GM23338 (cell line): ENCODE data around the gene BICC1. TPM values are rescaled to one million over a fixed set of nuclear protein-coding genes. Genes with fewer than 3 reads are reported as not detected.

ENCODE experiments used
- ATAC-seq: fragments of 200-7000 bp; cut with Tn5 transposase; 3 replicates; pipeline ENCODE4 v1.9.1; 2020
- DNase-seq: peaks from one replicate; pipeline ENCODE4 v3.0.0-alpha.2; 2015; ENCODE audit warnings: low spot score
- H2AFZ ChIP-seq: fragments of 200-600 bp; sonication (generic); 2 replicates; pipeline ENCODE4 v1.8.0; 2016; ENCODE audit warnings: antibody characterized with exemption, mild to moderate bottlenecking, moderate library complexity
- H3F3A ChIP-seq: fragments of 200-600 bp; sonication (generic); replicated peaks from 2 replicates; pipeline ENCODE4 v1.8.0; 2017; ENCODE audit warnings: antibody characterized with exemption, mixed run types, low read depth
- H3K27ac ChIP-seq: fragments of 200-600 bp; sonication (generic); 2 replicates; pipeline ENCODE4 v1.6.1; 2016; ENCODE audit warnings: low read depth
- H3K27me3 ChIP-seq: fragments of 200-600 bp; sonication (generic); 2 replicates; pipeline ENCODE4 v1.8.0; 2016; ENCODE audit warnings: mild to moderate bottlenecking, mixed run types, moderate library complexity; ENCODE audit not compliant: insufficient read depth
- H3K36me3 ChIP-seq: fragments of 200-600 bp; sonication (generic); 2 replicates; pipeline ENCODE4 v1.8.0; 2016; ENCODE audit warnings: mild to moderate bottlenecking; ENCODE audit not compliant: insufficient read depth
- H3K4me1 ChIP-seq: fragments of 200-600 bp; sonication (generic); 2 replicates; pipeline ENCODE4 v1.8.0; 2016; ENCODE audit warnings: mild to moderate bottlenecking, moderate library complexity; ENCODE audit not compliant: insufficient read depth
- H3K4me2 ChIP-seq: fragments of 200-600 bp; sonication (generic); 2 replicates; pipeline ENCODE4 v1.7.1; 2017; ENCODE audit warnings: mixed run types
- H3K4me3 ChIP-seq: fragments of 200-600 bp; sonication (generic); 2 replicates; pipeline ENCODE4 v1.6.1; 2016; ENCODE audit warnings: mixed run types
- H3K79me2 ChIP-seq: fragments of 200-600 bp; sonication (generic); replicated peaks from 2 replicates; pipeline ENCODE4 v1.8.0; 2017; ENCODE audit warnings: mild to moderate bottlenecking; ENCODE audit not compliant: insufficient read depth
- H3K9me2 ChIP-seq: fragments of 200-600 bp; sonication (generic); 2 replicates; pipeline ENCODE4 v1.8.0; 2017; ENCODE audit not compliant: insufficient read depth
- H4K20me1 ChIP-seq: fragments of 200-600 bp; sonication (generic); replicated peaks from 2 replicates; pipeline ENCODE4 v1.8.0; 2017; ENCODE audit warnings: mild to moderate bottlenecking; ENCODE audit not compliant: insufficient read depth
- H3K27ac Mint-ChIP-seq: 2 replicates; pipeline ENCODE4 v1.8.0; 2020; ENCODE audit warnings: inconsistent platforms, mild to moderate bottlenecking, moderate library complexity, mixed read lengths
- H3K27me3 Mint-ChIP-seq: 3 replicates; pipeline ENCODE4 v1.8.0; 2022; ENCODE audit warnings: low read depth, mild to moderate bottlenecking, moderate library complexity, mixed read lengths, inconsistent platforms; ENCODE audit not compliant: insufficient read depth, poor library complexity
- H3K36me3 Mint-ChIP-seq: 3 replicates; pipeline ENCODE4 v1.8.0; 2021; ENCODE audit warnings: low read depth, mild to moderate bottlenecking, inconsistent platforms, moderate library complexity, mixed read lengths
- H3K4me1 Mint-ChIP-seq: 3 replicates; pipeline ENCODE4 v1.8.0; 2020; ENCODE audit warnings: mild to moderate bottlenecking, inconsistent platforms, mixed read lengths
- H3K4me3 Mint-ChIP-seq: 3 replicates; pipeline ENCODE4 v1.8.0; 2021; ENCODE audit warnings: moderate library complexity, mild to moderate bottlenecking, inconsistent platforms, mixed read lengths
- H3K9me3 Mint-ChIP-seq: 3 replicates; pipeline ENCODE4 v1.8.0; 2020; ENCODE audit warnings: moderate library complexity, mild to moderate bottlenecking, inconsistent platforms, mixed read lengths
- CREB1 ChIP-seq: fragments of 250-450 bp; sonication (Bioruptor Pico); IDR thresholded peaks from 2 replicates; pipeline ENCODE4 v1.5.0; 2020; ENCODE audit warnings: low read depth, mild to moderate bottlenecking, moderate library complexity
- CTCF ChIP-seq, 2 experiments: fragments of 200-600 bp in 1 of 2; sonication (generic) in 1 of 2; conservative IDR thresholded peaks; 2 replicates each; pipeline versions ENCODE4 v1.5.1 to v1.6.1; 2016 to 2017; ENCODE audit warnings: antibody characterized with exemption in 2 of 2, low read depth in 2 of 2, mild to moderate bottlenecking in 2 of 2, moderate library complexity in 1 of 2
- EZH2 ChIP-seq: fragments of 200-600 bp; sonication (generic); IDR thresholded peaks from one replicate; pipeline ENCODE4 v1.8.0; 2017; ENCODE audit warnings: antibody characterized with exemption, mild to moderate bottlenecking, low read depth; ENCODE audit not compliant: unreplicated experiment
- JUNB ChIP-seq: IDR thresholded peaks from one replicate; pipeline ENCODE4 v1.6.1; 2016; ENCODE audit warnings: antibody characterized with exemption; ENCODE audit not compliant: unreplicated experiment
- NANOG ChIP-seq: IDR thresholded peaks from 2 replicates; pipeline ENCODE4 v1.6.1; 2016; ENCODE audit warnings: antibody characterized with exemption, borderline replicate concordance
- REST ChIP-seq: IDR thresholded peaks from one replicate; pipeline ENCODE4 v1.6.1; 2018; ENCODE audit warnings: antibody characterized with exemption; ENCODE audit not compliant: unreplicated experiment
- STAT1 ChIP-seq: IDR thresholded peaks from one replicate; pipeline ENCODE4 v1.6.1; 2016; ENCODE audit warnings: antibody characterized with exemption; ENCODE audit not compliant: unreplicated experiment
- ZNF114 ChIP-seq: fragments of 250-450 bp; sonication (Bioruptor Pico); IDR thresholded peaks from 2 replicates; pipeline ENCODE4 v1.5.0; 2020; ENCODE audit warnings: mild to moderate bottlenecking, moderate library complexity
- ZNF331 ChIP-seq: fragments of 250-450 bp; sonication (Bioruptor Pico); IDR thresholded peaks from 2 replicates; pipeline ENCODE4 v1.5.0; 2020; ENCODE audit warnings: low read depth, mild to moderate bottlenecking, moderate library complexity
- ZNF462 ChIP-seq: fragments of 250-450 bp; sonication (Bioruptor Pico); IDR thresholded peaks from 2 replicates; pipeline ENCODE4 v1.5.0; 2020; ENCODE audit warnings: mild to moderate bottlenecking, moderate library complexity
- polyA plus RNA-seq: library from polyadenylated mRNA; unstranded; fragments of >200 nt; fragmentation: Nextera tagmentation; extraction: Ambion mirVana; gene quantifications from 2 replicates; pipeline ENCODE4 v1.2.1, GENCODE V29; 2016
- total RNA-seq: library from RNA; depleted of rRNA; stranded (reverse); fragments of >200 nt; shearing (Covaris generic); gene quantifications from 2 replicates; pipeline ENCODE4 v1.2.3, GENCODE V29; 2014

Gene BICC1
- total and polyA plus RNA-seq, 2 experiments from 2014 or later, result 1.3 to 2.2 TPM

- Mint-ChIP-seq H3K4me3 (no peak overlapping the region), H3K27me3 (peaks cover 1% of the 10 kb centered on the region), H3K9me3 (no peaks in the 10 kb centered on the region), H3K27ac (no peak overlapping the region), H3K36me3 (no peaks in the 10 kb centered on the region), H3K4me1 (peaks cover 15% of the 10 kb centered on the region)
- Histone ChIP-seq H3F3A (no peaks in the 10 kb centered on the region), H3K4me1 (peaks cover 5% of the 10 kb centered on the region; the same call in 1 of the 2 replicates), H2AFZ (no peak overlapping the region), H3K4me2 (no peak overlapping the region), H3K27me3 (no peaks in the 10 kb centered on the region), H3K27ac (no peak overlapping the region), H3K36me3 (no peaks in the 10 kb centered on the region), H4K20me1 (no peaks in the 10 kb centered on the region), H3K9me2 (no peaks in the 10 kb centered on the region), H3K4me3 (no peak overlapping the region), H3K79me2 (no peaks in the 10 kb centered on the region)
- no peak for DNase-seq
- TF ChIP-seq ZNF114 (CRISPR knock-in tag) (no peak), NANOG (no peak), STAT1 (no peak), JUNB (no peak), EZH2 (no peak), CTCF (conservative IDR thresholded peaks at IDR 0.05; ENCODE audit: low read depth in 2 of 2) (no peak), ZNF462 (CRISPR knock-in tag) (no peak), REST (no peak), ZNF331 (CRISPR knock-in tag) (no peak), CREB1 (CRISPR knock-in tag) (no peak)
- ATAC-seq, result no peak
These were observed 132.9 kb downstream of the BICC1 start for GRCh38 chr10:58645416-58646146.
